AG04450 (cell line): ENCODE measurements around the gene NEGR1. TPM values are rescaled to one million over a fixed set of nuclear protein-coding genes. Genes with fewer than 3 reads are reported as not detected.

ENCODE experiments used
- CTCF ChIA-PET: fragments of 300-600, 350-600 bp; formaldehyde crosslinking; extraction: SDS; loops from one replicate; lab custom pipeline; 2022; ENCODE audit warnings: antibody characterized with exemption, inconsistent platforms; lab: Charles Lee
- POLR2A ChIA-PET: fragments of 350-600 bp; formaldehyde crosslinking; extraction: SDS; loops from one replicate; lab custom pipeline; 2021; ENCODE audit warnings: antibody characterized with exemption, inconsistent platforms; lab: Yijun Ruan, JAX
- DNase-seq: peaks from one replicate; pipeline ENCODE4 v3.0.0-alpha.2; 2011; ENCODE audit warnings: low read depth, low spot score
- H3K27ac ChIP-seq: one replicate; pipeline ENCODE4 v1.5.1; 2012; ENCODE audit warnings: low read depth, low read length, control low read depth
- H3K27me3 ChIP-seq: one replicate; pipeline ENCODE4 v1.6.0; 2012; ENCODE audit warnings: low read length; ENCODE audit not compliant: control insufficient read depth, insufficient read depth
- H3K4me3 ChIP-seq: 2 replicates; pipeline ENCODE4 v1.5.1; 2011; ENCODE audit warnings: mild to moderate bottlenecking, low read depth, low read length, control low read depth
- H3K9me3 ChIP-seq: 2 replicates; pipeline ENCODE4 v1.5.1; 2012; ENCODE audit warnings: low read length; ENCODE audit not compliant: control insufficient read depth, insufficient read depth
- CTCF ChIP-seq: IDR thresholded peaks from 2 replicates; pipeline ENCODE4 v1.5.1; 2011; ENCODE audit warnings: low read depth, low read length, control low read depth, inconsistent platforms
- polyA plus RNA-seq: library from polyadenylated mRNA; depleted of rRNA; stranded (reverse); fragments of >200 nt; gene quantifications from 2 replicates; pipeline ENCODE4 v1.2.3, GENCODE V29; 2011

The NEGR1 gene
- polyA plus RNA-seq, 1 experiment: 11.3 TPM

- Histone ChIP-seq H3K27ac (no peak overlapping the region), H3K27me3 (no peaks in the 10 kb centered on the region), H3K9me3 (no peaks in the 10 kb centered on the region), H3K4me3 (no peak overlapping the region)
- TF ChIP-seq CTCF: no peak
- DNase-seq: no peak
- ChIA-PET CTCF (no interaction called here), POLR2A (no interaction called here)
Measured at GRCh38 chr1:71372496-71372895, 909.8 kb downstream of the NEGR1 start.

GRCh38 chr1:71371581-71371980 lies 910.8 kb downstream of the NEGR1 start:
- no peaks in the 10 kb centered on the region for H3K27me3 ChIP-seq
- POLR2A ChIA-PET: no interaction called here
- TF ChIP-seq CTCF: no peak
- H3K9me3 ChIP-seq: no peaks in the 10 kb centered on the region
- H3K27ac ChIP-seq: no peak overlapping the region
- no peak for DNase-seq
- no peak overlapping the region for H3K4me3 ChIP-seq
- CTCF ChIA-PET: no interaction called here

GRCh38 chr1:71364236-71364635 lies 918.1 kb downstream of the NEGR1 start:
- DNase-seq: no peak
- Histone ChIP-seq H3K4me3 (no peak overlapping the region), H3K9me3 (no peaks in the 10 kb centered on the region), H3K27ac (no peak overlapping the region), H3K27me3 (no peaks in the 10 kb centered on the region)
- POLR2A ChIA-PET: no interaction called here
- CTCF ChIA-PET: no interaction called here
- TF ChIP-seq CTCF: no peak

- H3K4me3 ChIP-seq: no peak overlapping the region
- ChIA-PET CTCF (no interaction called here), POLR2A (no interaction called here)
- H3K9me3 ChIP-seq: no peaks in the 10 kb centered on the region
- no peak for DNase-seq
- no peak for TF ChIP-seq CTCF
- H3K27ac ChIP-seq: no peak overlapping the region
- H3K27me3 ChIP-seq: no peaks in the 10 kb centered on the region
Measured at GRCh38 chr1:71362691-71363090, 919.6 kb downstream of the NEGR1 start.

GRCh38 chr1:71362076-71362475 lies 920.3 kb downstream of the NEGR1 start:
- H3K27ac ChIP-seq: no peak overlapping the region
- H3K4me3 ChIP-seq: no peak overlapping the region
- no peak for TF ChIP-seq CTCF
- no peaks in the 10 kb centered on the region for H3K27me3 ChIP-seq
- ChIA-PET POLR2A (no interaction called here), CTCF (no interaction called here)
- H3K9me3 ChIP-seq: no peaks in the 10 kb centered on the region
- no peak for DNase-seq
